Measurements from ENCODE around the gene ENDOG.

Gene ENDOG

GRCh38 chr9:128802482-128802881, 15.8 kb upstream of the ENDOG start:
- no peak for DNase-seq

- DNase-seq, result no peak
Observed at GRCh38 chr9:128805661-128806060, 12.6 kb upstream of the ENDOG start.

GRCh38 chr9:128807827-128808226, 10.5 kb upstream of the ENDOG start:
- DNase-seq, result no peak

GRCh38 chr9:128808543-128808942, 9.8 kb upstream of the ENDOG start:
- no peak for DNase-seq

- DNase-seq, result no peak
Observed at GRCh38 chr9:128809036-128809599, 9.2 kb upstream of the ENDOG start.

- no peak for DNase-seq
Observed at GRCh38 chr9:128809831-128810230, 8.5 kb upstream of the ENDOG start.

GRCh38 chr9:128810873-128811272, 7.4 kb upstream of the ENDOG start:
- no peak for DNase-seq

GRCh38 chr9:128818839-128819715, 777 bp downstream of the ENDOG start:
- DNase-seq, result peak; percentile 42

- DNase-seq, result no peak
Observed at GRCh38 chr9:128819716-128820664, 1.7 kb downstream of the ENDOG start.

- no peak for DNase-seq
Observed at GRCh38 chr9:128820665-128821583, 2.6 kb downstream of the ENDOG start.

- DNase-seq, result no peak
Observed at GRCh38 chr9:128821584-128822406, 3.5 kb downstream of the ENDOG start.

GRCh38 chr9:128822407-128823042, 4.2 kb downstream of the ENDOG start:
- DNase-seq, result no peak

- DNase-seq, result no peak
Observed at GRCh38 chr9:128823362-128823902, 5.1 kb downstream of the ENDOG start.

- DNase-seq, result no peak
Observed at GRCh38 chr9:128823903-128824406, 5.7 kb downstream of the ENDOG start.

GRCh38 chr9:128824911-128825310, 6.6 kb downstream of the ENDOG start:
- DNase-seq, result no peak

GRCh38 chr9:128825923-128826700, 7.8 kb downstream of the ENDOG start:
- DNase-seq, result no peak

GRCh38 chr9:128828267-128828666, 10.0 kb downstream of the ENDOG start:
- no peak for DNase-seq

GRCh38 chr9:128828719-128829452, 10.6 kb downstream of the ENDOG start:
- DNase-seq, result no peak
